NCI-H2107 treated with DMSO at 0.1 percent for 48 hours (cell line): Measurements from ENCODE around the gene CAMK2D.

Experiments used
- DNase-seq: peaks from one replicate; lab custom pipeline; 2025; ENCODE audit not compliant: unreplicated experiment; lab: John Stamatoyannopoulos, UW

CAMK2D gene

DNA sequence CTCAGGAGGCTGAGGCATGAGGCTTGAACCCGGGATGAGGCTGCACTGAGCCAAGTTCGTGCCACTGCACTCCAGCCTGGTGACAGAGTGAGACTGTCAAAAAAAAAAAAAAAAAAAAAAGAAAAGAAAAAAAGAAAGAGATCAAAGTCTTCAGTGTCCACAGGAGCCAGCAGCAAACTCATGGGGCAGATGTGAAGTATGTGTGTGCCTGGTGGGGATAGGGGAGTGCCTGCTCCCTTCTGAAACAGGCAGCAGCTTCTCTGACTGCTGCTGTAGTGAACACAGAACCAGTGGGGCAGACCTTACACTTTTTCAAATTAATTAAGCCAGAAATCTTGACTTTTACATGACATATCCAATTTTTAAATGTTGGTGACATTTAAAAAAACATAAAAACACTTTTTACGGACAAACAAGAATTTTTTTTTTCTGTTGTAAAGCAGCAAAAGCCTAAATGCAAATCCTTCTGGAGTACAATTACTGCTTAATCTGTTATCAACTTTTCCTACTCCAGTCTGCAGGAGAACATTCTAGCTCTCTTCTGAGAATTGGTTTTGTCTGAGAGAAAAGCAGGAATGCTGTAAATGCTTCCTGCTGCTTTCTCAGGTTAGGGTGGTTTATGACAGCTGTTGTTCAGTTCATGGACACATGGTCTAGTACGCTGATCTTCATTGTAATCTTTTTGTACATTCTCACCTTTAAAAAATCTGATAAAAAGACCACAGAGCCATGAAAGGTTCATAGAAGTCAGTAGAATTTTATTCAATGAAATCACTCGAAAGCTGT lies 311.1 kb downstream of the CAMK2D start:
- DNase-seq: no peak

DNA sequence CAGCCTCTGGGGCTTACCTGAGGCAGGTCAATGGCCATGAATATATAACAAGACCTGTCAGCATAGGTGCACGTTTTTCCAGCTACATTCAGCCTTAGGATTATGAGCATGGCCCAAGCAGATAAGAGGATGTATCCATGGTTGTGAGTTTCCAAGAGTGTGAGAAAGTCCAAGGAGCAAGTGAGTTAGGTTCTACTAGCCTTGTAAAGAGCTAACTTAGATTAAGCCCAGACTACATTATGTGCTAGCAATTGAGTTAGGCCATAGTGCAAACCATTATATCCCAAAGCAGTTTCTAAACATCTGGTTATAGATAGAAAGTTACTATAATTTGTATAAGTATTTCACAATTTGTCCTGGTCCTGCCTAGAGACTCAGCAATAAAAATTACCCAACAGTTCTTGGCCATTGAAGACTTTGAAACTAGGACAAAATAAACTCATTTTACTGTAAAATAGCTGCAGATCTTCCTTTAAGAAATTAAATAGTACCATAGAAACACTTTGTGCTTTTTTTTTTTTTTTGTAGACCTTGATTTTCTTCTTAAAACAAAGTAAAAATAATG lies 312.0 kb downstream of the CAMK2D start:
- DNase-seq: no peak

DNA sequence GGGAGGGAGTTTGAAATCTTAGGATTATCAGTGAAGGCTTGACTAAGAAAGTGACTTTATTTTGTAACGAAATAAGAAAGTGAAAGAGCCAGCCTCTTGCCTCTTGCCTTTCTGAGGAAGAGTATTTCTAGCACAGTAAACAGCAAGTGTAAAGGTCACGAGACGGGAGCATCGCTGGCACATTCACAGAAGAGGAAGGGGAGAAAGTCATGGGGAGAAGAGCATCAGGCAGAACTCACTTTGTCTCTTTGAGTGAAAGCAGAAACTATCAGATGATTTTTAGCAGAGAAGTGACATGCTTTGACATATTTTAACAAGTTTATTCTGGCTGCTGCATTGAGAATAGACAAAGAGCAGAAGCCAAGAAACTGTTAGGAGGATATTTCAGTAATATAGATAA lies 313.8 kb downstream of the CAMK2D start:
- no peak for DNase-seq

DNA sequence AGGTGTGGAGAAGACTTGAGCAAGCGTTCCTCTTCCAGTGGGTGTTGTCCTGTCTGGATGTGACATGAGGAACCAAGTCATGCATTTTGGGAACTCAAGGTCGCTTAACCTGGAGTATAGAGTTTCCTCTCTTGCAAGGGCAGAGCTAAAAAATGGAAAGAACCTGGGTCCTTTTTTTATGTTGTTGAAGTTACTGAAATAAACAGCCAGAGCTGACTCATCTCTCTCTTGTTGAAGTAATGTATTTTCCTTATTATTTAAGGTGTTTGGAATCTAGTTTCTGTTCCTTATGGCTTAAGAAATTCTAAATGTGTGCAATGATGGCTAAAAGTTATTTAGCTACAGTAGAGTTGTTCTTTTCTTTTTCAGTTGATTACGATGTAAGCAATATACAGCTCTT lies 314.5 kb downstream of the CAMK2D start:
- no peak for DNase-seq

DNA sequence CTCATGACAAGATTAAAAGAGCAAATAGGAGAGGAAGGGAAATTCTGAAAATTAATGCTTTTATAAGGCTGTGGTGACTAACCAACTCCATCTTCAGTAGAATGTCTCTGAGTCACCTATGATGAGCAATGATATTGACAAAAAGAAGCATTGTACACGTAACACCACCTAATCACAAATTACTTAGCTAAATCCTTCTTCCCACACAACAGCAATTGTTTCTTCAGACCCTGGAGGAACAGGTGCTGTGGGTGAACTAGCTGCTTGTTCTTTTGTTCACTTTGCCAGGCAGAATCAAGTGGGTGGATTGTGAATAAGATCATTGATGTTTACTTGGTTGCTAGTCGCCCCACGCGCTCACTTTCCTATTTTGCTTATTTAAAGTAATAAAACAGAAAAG lies 315.5 kb downstream of the CAMK2D start:
- peak; percentile 37 for DNase-seq

DNA sequence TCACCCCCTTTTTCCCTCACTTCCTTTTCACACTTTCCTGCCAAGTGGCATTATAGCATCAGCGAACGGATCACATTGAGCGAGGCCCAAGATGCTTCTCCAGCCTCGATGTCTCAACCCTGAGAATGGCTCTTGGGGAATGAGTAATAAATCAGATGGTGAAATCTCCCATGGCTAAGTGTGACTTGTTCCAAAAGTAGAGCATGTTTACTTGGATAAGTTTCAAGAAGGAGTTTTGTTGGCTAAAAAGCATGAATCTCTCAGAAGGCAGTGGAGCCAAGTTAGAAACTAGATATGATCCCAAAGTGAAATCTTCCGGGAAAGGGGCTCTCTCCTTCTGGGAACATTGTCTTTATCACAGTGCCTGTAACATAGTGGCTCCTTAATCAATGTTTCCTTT lies 316.3 kb downstream of the CAMK2D start:
- DNase-seq: no peak

DNA sequence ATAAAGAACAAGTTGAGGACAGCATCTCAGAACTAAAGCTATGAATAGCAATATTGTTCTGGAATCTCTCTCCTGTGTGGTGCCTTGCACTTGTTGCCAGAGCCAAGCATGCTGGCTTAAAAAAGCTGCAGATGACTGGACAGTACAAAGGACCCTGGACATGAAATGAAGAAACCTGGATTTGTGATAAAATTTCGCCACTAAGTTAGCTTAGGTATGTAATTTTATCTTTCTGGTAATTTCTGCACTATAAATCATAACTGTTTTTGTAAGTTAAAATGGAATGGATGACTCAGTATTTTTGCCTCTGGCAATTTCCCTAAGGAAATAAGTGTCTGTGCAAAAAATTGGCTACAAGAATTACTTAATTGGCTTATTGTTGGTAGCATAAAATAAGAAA lies 317.2 kb downstream of the CAMK2D start:
- no peak for DNase-seq

DNA sequence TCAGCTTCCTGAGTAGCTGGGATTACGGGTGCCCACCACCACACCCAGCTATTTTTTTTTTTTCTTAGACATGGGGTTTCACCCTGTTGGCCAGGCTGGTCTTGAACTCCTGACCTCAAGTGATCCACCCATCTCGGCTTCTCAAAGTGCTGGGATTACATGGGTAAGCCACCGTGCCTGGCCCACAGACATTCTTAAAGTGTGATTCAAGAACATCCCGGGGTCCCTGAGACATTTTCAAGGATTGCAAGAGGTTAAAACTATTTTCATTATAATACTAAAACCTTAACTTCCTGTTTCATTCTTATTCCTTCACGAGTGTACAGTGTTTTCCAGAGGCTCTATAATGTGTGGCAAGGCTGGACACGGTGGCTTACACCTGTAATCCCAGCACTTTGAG lies 318.7 kb downstream of the CAMK2D start:
- no peak for DNase-seq

DNA sequence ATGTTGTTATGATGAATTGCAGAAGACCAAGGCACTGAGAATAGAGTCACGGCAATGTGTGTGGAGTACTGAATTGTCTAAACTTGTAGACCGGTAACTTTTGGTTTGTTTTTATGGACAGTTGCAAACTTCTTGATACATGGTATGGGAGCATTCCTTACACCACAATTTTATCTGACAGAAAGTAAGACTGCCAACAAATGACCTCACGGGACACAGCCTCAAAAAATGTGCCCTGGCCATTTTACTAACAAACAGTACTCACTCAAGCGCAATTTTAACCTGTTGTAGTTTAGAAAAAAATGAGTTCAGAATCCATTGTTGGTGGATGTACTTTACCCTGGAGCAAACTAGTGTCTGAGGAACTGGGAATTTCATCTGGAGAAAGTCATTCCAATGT lies 321.2 kb downstream of the CAMK2D start:
- DNase-seq: no peak

DNA sequence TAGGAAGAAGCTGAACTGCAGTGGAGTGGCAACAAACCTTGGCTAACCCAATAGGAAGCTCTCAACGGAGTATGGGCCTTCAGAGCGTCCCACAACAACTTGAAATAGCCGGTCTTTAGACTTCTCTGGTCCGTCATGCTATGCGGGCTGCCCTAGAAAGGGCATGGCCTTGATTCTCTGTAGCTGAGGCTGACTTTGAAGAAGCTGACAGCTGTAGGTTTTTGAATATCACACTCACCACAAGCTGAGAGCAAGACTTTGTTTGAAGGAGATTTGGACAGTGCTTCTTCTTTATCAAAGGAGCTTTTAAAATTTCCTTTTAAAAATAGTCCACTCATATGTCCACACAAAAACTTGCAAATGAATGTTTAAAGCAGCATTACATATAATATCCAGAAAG lies 322.9 kb downstream of the CAMK2D start:
- no peak for DNase-seq

DNA sequence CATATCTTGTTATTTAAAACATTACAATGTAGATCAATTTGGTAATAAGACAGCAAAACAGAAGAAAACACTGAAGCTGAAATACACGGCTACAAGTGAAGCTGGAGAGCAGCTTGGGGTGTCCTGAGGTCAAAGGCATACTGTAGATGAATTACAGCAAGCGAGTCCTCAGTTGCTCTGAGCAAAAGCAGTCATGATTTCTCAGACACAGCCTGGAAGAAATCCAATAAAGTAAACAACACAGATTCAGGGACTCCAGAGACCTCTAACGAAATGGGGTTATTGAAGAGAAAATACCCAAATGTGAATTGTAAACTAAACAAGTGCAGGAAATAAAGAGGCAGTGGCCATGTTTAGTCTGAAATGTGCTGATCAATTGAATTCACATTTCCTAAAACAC lies 324.4 kb downstream of the CAMK2D start:
- DNase-seq: no peak

DNA sequence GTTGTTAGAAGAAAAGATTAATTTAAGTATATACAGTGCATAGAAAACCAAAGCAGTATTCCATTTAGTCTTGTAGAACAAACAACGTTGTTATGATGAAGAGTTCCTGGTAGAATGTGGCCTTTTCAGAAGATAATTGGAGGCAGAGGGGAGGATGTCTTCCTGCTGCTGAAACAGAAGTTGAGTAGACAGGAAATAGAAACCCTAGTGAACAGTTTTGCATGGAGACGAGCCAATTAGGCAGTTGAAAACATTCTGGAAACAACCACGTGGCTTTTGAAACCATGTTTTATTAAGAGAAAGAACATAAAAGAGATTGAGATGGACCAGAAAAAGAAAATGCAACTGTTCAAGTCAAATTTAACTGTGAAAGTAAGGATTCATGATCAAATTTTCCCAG lies 325.2 kb downstream of the CAMK2D start:
- no peak for DNase-seq

DNA sequence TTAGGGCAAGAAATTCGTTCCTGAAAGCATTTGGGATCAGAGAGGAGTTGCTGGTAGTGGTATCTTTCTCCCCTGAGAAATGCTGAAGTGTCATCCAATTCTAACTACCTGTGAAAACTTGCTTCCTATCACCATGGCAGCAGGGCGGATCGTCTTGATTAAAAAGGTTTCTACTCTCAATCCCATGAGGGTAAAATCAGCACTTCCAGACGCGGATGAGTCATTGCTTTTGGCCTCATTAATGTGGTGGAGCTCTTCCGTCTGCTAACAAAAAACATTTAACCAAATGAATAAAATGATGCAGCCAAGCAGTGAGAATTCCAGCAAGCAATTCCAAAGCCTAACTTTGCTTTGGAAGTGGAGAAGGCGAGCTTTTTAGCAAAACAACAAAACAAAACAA lies 325.6 kb downstream of the CAMK2D start:
- DNase-seq: peak; percentile 13

DNA sequence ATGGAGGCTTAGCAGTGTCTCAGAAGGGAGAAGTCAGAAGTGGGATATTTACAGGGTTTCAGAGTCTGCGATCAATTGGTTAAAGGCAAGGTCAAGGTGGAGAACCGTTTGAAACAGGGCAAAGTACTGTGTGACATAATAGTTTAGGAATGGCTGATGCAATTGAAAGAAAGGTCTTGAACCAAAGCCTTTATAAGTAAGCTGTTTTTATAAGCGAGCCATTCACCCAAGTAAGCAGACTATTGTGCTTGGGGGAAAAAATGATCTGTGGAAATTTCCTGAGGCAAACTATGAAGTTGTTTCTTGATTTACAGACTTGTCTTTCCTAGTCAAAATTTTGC lies 327.3 kb downstream of the CAMK2D start:
- no peak for DNase-seq

DNA sequence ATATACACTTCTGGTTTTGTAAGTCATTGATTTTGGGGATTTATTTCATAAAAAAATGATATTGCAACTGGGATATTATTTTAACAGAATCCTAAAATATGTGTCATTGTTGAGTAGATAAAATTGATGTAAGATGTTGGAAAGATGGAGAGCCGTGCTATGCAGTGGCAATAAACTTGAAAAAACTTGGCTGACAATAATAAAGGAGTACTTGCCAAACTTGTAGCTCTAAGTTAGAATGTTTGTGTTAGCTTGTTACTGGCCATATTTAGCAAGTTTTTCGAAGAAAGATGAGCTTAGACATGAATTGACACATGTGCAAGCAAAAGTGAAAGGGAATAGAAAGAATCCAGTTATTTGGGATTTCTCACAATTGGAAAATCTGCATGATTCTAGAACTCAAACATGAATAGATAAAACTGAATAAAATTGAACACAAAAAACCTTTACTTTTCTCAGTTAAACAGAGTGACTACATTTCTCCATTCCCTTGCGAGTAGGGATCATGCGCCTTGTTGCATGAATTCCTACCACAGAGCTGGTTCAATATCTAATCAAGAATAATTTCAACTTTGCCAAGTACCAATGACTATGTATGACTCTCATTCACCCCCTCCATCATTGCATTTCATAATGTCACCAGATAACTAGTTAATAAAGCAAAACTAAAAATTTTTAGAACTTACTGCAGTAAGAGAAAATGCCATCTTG lies 327.8 kb downstream of the CAMK2D start:
- no peak for DNase-seq

DNA sequence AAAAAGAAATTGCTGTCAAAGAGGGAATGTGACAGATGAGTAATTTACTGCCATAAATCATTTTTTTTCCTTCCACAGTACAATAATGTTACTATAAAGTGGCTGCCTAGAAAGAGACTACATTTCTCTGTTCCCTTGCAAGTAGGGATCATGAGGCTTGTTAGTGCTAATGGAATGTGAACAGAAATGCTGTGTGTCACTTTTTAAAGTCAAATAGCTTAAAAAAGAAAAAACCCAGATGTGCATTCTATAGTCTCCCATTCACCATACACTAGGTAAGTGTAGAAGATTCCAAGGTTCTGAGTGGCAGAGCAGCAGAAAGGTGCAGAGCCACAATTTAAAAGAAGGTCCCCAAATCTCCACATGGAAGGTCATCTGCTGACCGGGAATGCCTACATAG lies 328.4 kb downstream of the CAMK2D start:
- no peak for DNase-seq

DNA sequence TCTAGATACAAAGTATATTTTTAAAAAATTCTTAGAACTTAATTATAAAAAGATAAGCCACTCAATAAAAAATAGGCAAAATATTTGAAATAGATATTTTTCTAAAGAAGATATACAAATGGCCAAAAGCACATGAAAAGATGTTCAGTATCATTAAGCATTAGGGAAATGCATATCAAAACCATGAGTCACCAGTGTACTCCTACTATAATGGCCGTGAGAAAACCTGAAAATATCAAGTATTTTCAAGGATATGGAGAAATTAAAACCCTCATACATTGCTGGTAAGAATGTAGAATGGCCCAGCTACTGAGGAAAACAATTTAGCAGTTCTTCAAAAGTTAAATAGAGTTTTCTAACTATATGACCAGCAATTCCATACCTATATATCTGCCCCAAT lies 337.9 kb downstream of the CAMK2D start:
- DNase-seq: no peak

DNA sequence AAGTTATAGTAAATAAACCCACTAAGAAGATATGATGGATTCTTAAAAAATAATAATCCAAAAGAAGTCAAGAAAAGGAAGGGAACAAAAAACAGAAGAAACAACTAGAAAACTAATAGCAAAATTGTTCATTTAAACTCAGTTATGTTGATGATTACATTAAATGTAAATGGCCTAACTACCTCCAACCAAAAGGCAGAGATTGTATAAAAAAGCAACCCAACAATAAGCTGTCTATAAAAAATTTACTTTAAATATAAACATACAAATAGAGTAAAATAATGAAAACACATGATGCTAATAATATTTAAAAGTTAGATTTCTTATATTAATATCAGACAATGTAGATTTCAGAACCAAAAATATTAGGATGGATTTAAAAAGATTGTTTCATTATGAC lies 340.6 kb downstream of the CAMK2D start:
- no peak for DNase-seq

DNA sequence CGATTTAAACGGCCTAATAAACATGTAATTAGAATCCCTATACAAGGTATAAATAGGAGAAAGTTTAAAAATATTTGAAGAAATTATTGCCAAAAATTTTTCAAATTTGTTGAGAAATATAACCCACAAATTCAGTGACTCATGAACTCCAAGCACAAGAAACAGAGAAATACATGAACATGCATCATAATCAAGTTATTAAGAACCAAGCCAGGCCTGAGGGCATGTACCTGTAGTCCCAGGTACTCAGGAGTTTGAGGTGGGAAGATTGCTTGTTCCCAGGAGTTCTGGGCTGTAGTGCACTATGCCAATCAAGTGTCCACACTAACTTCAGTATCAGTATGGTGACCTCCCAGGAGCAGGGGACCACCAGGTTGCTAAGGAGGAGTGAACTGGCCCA lies 341.9 kb downstream of the CAMK2D start:
- no peak for DNase-seq

DNA sequence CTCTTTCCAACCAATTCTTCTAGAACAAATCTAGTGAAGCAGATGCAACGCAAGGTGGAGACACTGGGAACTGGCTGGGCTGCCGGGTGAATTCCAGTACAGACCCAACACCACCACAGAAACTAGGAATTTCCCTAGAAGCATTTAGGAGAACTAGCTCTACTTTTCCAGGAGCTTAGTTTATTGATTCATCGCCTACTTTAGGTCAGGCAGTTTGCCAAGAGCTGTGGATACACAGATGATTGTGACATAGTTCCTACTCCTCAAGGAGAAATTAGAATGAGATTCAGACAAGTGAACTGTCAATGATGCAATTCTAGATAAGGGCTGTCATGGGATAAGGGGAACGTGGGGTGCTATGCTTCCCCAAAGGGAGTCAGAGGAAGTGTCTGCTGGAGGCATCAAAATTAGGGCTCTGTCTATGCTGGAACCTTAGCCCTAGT lies 350.0 kb downstream of the CAMK2D start:
- no peak for DNase-seq

DNA sequence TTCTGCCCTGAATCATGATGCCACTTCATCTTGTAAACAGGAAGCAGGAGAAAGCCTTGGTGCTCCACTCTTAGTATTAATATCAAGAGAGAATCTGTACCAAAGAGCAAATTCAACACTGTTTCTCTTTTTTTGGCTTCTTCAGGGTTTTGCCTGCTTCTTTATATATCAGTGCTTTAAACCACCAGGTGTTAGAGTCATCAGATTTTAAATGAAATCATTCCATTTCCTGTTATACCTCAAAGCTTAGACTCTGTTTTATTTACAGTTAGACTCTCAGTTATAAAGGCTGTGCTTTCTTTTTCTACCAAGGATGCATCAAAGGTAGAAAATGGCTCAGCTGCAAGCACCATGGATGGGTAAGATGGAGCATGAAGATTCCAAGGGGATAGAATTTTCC lies 350.9 kb downstream of the CAMK2D start:
- no peak for DNase-seq

DNA sequence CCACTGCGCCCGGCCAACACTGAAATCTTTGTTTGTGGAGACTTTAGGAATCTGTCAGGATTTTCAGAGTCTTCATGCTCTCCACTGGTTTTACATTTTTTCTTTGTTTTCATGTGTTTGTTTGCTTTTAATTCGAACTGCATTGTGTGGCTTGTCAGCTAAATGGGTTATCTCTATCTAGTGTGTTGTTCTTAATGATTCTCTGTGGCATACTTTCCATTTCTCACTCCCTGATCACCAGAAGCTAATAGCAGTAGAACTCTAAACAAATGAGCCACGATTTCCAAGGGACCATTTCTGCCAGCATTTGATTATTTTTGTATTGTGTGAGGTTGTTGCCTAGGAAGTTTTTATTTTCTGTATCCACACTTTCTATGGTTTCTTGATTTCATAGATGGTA lies 352.4 kb downstream of the CAMK2D start:
- DNase-seq: no peak

DNA sequence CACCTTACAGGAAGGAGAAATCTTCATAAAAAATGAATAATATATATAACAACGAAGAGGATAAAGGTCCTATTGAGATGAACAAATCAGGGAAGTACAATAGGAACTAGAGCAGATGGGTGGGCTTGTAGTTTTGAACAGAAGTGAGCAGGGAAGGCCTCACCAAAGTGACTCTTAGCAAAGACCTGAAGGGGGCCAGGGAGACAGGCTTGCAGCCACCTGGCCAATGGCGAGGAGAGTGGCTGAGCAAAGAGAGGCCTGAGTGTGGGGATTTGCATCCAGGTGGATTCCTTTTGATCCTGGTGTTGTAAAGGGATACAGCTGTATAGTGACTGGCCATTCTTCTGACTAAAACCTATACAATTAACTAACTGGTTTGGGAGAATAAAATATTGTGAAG lies 354.1 kb downstream of the CAMK2D start:
- DNase-seq: no peak
